GM18868 (cell line): ENCODE data around the gene ECE2.
A peak's percentile ranks its signal among the peaks of the same experiment; 100 is the strongest.

ENCODE experiments used
- ATAC-seq: cut with Tn5 transposase; IDR thresholded peaks from one replicate; pipeline ENCODE4 v1.9.1; 2021; ENCODE audit warnings: mild to moderate bottlenecking, moderate library complexity; ENCODE audit not compliant: unreplicated experiment

Gene ECE2

DNA sequence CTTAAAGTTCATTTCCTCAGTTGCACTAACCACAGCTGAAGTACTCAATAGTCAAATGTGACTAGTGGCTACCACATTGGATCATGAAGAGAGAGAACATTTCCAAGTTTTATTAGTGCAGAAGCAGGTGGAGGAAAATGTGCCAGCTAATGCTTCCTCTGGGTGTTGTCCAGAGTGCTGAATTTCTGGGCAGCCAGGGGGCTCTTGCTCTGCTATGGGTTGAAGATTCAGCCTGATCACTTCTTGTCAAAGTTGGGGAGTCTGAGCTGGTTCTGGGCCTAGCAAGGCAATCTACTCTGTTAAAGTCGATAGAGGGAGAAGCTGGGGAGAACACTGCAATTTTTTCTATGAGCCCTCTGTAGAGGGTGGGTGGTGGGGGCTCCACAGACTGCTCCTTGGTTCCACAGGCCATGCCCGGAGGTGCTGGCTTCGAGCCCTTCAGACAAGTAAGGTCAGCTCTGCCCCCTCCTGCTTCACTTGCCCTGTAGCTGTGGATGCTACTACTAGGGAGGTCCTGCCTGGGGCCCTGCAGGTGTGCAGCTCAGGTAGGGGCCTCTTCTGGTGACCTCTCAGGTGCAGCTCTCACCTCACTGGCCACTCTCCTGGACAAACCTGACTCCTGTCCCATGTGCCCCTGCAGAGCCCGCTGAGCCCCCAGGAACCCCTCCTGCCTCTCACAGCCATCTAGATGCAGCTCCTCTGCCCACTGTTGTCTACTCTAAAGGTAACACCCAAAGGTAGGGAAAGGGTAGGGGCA lies 35.3 kb upstream of the ECE2 start:
- ATAC-seq: no peak

DNA sequence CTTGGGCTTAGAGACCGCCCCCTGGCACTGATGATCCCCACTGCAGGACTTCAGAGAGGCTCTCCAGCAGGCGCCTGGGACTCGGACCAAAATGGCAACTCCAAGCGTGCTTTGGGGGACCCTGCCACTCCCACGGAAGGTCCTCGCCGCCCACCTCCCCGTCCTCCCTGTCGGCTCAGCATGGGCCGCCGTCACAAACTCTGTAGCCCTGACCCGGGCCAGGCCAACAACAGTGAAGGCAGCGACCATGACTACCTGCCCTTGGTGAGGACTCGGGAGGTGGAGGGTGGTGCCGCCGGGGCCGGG lies 34.7 kb upstream of the ECE2 start:
- no peak for ATAC-seq

DNA sequence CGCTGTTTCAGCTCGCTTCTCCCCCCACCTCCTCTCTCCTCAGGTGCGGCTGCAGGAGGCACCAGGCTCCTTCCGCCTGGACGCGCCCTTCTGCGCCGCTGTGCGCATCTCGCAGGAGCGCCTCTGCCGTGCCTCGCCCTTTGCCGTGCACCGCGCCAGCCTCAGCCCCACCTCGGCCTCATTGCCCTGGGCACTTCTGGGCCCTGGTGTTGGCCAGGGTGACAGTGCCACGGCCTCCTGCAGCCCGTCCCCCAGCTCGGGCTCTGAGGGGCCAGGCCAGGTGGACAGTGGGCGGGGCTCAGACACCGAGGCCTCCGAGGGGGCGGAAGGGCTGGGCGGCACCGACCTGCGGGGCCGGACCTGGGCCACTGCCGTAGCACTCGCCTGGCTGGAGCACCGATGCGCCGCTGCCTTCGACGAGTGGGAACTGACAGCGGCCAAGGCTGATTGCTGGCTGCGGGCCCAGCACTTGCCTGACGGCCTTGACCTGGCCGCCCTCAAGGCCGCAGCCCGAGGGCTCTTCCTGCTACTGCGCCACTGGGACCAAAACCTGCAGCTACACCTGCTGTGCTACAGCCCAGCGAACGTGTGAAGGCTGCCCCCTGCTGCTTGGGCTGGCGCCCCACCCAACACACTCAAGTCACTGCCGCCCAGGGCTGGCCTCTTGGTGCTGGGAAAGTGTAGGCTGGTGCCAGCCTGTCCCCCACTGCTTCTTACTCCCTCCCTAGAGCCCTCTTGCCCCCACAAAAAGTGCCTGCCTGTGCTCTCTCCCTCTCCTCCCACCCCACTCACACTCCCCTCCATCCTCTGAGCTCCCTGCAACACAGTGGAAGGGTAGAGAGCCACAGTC lies 34.1 kb upstream of the ECE2 start:
- no peak for ATAC-seq

DNA sequence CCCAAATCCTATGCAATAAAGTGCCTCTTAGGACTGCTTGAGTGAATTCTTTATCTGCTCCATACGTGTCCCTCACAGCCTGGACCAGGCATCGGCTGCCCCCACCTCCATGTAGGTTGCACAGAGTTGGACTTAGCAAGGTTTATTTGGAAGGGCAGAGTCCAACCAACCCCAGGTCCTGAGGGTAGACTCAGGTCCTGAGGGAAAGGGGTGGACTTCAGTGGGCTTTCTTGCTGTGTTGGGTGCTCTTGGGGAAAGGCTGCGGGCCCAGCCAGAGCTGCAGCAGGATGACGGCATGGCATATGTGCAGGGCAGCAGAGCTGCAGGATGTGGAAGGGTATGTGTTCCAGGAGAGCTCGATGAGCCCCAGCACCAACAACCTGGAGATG lies 33.5 kb upstream of the ECE2 start:
- ATAC-seq: no peak

DNA sequence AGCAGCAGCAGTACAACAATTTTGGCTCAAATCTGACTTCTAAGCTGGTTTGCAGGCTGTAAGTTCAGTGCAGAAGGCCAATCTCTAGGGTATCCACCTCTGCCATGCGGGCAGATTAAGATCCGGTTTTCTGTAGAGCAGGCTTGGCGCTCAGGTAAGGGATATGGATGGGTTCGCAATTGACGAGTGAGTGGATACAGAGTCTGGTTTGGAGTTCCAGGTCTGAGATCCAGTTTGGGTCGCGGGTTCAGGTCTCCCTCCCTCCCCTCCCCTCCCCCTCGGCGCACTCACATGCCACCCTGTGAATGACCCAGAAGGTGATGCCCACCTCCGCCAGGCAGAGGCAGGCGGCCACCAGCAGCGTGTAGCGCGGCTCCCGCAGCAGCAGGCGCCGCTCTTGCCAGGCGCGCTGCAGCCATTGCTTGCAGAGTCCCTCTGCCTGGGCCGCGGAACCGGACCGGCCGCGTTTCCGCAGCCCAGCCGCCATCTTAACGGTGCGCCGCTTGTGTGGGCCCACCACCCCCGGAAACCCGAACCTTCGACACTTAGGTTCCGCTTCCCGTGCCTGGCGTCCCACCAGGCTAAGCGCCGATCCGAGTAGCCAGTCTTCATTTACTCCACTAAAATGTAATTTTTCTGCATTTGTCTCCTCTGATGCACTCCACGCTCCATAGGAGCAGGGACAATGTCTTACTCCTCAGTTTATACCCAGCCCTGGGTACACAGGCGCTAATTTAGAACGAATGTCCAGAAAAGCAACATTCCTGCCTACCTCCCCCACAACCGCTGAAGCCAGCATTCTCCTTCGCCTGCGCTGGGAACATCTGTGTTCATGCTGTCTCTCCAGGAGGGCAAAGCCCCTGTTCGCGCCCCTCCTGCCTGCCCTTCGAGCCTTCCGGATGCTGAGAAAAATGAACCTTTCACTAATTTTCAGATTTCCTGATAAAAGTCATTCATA lies 27.1 kb upstream of the ECE2 start, which contains the start of gene ALG3:
ALG3 (minus strand) TSS at position 509 of the 958 bp plus-strand sequence; CDS start at position 487, 22 bp downstream.
- ATAC-seq: no peak

DNA sequence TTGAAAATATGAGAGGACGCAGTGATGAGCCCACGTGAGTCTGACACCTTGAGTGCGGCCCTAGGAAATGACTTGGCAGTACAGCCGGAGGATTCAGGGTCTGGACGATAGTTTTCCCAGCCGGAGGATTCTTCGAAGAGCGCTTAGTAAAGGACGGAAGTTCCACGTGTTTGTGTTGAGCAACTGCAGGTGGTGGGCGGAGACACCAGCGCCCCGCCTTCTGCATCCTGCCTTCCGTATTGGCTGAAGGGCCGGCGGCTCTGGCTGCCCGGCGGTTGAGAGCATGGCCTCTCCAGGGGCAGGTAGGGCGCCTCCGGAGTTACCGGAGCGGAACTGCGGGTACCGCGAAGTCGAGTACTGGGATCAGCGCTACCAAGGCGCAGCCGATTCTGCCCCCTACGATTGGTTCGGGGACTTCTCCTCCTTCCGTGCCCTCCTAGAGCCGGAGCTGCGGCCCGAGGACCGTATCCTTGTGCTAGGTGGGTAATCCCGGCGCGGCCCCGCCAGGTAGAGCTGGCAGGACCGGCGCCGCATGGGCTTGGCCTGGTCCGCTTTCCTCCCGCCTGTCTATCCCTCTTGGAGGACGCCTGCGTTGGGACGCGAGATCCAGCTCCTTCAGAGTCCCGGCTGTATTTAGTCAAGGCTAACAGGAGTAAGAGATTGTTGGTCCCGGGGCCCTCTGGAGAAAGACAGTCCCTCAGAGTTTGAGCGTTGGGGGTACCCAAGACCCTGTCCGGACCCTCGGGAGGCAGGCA lies 26.2 kb upstream of the ECE2 start, which contains the start of gene EEF1AKMT4:
EEF1AKMT4 (plus strand) TSS at position 261 of the 755 bp plus-strand sequence; CDS start at position 284, 23 bp downstream.
- ATAC-seq: peak; percentile 89

DNA sequence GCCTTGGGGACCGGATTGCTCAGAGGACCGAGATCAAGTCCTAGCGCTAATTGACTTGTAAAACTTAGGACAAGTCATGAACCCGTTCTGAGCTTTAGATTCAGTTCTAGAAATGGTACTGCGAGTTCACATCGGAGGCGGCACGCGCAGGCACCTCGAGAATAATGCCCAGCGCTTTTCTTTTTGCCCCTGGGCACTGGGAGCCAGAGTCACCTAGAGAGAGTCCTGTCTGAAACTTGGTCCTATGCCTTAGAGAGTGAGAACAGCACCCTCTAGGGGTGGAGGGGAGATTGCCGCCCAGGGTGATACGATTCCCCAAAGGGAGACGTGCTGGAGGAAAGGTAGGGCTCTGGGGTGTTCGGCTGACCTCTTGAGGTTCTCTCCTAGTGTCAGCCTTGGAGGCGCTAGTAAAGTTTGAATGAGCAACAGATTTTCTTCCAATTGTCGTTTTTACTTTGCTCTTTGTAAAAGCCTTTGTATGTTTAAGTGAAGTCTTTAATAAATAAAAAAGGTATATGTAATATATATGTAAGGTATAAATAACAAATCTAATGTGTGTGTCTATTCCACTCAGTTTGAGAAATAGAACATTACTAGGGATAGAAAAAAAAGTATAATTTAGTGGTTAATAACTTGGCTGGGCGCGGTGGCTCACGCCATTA lies 25.5 kb upstream of the ECE2 start:
- ATAC-seq: peak; percentile 76

DNA sequence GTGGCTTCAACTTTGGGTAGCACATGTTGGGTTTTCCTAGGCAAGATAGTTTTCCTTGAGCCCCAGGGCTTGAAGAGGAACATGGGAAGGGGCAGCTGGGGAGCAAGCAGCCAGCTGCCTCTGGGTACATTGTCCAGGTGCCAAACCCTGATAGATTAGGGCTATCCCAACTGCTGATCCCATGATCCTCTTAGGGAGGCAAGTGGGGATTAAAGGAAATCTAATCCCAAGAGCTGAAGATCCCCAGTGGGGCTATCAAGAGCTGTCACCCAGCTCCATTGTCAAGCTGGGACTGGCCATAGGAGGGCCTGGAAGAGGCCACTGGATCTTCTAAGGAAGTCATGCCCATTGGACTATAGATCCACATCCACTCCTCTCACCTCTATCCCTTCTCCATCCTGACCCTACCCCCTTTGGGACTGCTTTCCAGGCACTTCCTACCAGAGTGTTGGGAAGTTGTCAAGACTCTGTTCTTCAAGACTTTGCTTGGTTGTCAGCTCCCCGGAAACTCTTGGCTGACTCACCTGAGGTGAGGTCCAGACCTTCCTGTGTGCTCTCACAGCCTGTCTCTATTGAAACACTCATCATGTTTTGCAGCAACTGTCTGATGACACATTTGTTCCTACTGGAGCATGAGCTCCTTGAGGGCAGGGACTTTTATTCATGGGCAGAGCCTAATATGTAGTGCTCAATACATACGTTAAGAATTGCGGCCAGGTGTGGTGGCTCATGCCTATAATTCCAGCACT lies 20.4 kb upstream of the ECE2 start:
- ATAC-seq: no peak

DNA sequence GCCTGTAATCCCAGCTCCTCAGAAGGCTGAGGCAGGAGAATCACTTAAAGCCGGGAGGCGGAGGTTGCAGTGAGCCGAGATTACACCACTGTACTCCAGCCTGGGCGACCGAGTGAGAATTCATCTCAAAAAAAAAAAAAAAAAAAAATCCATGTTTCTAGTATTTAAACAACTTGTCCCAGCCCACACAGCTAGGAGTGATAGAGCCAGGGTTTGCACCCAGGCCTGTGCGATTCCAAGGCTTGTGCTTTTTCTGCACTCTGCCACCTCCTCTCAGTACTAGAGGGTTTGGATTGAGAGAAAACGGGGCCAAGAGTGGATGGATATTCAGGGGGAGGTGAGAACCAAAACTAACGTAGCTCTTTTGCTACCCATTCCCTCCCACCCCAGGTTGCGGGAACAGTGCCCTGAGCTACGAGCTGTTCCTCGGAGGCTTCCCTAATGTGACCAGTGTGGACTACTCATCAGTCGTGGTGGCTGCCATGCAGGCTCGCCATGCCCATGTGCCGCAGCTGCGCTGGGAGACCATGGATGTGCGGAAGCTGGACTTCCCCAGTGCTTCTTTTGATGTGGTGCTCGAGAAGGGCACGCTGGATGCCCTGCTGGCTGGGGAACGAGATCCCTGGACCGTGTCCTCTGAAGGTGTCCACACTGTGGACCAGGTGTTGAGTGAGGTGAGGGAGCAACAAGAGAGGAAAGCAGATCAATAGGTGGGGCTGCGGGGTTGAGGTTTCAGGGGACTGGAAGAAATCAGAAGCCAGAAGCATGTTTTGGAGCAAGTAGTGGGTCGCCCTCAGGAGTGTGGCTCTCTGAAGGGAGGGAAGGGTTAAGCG lies 18.5 kb upstream of the ECE2 start:
- no peak for ATAC-seq

DNA sequence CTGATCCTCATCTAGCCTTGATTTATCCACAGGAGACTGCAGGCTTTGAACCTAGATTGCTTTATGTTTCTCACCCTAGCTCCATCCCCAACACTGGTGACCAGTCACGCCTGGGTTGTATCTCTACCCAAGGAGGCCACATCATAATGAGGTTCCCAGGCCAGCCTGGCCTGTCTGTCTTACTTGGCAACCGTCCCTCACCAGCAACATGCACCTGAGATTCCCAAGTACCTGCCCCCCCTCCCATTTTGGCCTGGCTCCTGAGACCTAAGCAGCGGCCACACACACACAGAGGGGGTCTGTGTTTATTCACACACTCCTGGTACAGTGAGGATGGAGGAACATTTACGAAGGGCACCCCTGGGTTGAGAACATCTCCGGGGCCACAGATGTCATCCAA lies 16.9 kb upstream of the ECE2 start:
- ATAC-seq: no peak

DNA sequence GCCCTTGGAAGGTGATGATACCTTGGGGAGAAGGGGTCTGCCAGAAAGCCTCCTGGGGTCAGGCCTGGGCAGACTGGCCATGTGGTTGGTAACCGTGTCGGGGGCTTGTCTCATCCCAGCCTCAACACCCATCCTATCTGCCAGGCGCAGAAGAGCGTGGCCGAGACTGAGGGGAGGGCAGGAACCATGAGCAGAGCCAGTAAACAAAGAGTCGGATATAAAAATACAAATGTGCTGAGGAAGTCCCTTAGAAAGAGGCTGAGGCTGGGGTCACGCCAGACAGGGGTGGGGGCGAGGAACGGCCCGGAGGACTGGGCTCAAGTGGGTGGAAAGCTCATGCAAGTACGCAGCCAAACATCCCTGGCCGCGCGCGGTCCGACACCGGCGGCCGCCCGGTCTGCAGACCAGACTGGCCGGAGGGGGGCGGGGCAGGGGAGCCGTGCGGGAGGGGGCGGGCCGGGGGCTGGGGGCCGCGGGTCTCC lies 16.4 kb upstream of the ECE2 start:
- no peak for ATAC-seq

DNA sequence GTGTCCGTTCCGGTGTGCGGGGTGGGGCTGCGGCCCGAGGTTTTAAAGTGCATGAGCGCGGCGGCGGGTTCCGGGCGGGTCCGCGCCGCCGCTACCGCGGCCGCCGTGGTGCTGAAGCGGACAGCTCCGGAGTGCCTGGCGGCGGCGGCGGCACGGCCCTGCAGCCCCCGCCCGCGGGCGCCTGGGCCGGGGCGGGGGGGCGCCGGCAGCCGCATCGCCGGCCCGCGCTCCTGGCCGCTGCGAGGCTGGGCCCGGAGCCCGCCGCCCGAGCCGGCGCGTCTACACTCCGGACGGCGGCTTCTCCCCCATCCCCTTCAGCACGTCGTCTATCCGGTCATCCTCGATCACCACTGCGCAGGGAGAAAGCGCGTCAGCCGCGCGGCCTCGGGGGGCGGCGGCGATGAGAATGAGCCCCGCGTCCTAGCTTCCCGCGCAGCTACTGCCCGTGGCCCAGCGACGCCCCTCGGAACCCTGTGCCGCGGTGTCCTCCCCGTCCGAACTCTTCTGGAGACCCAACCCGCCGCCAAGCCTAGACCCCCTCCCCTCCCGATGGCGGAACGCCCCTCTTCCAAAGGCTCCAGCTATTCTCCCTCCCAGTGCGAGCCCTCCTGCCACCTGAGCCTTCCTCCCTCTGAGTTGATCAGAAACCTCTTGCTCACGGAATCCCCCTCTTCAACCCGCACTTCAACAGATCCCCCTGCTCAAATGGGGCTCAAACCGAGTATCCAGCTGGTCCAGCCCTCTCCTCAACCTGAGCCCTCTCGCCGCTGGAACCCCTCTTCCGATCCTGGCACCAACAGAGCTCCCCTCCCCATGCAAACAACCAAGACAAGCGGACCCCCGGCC lies 15.7 kb upstream of the ECE2 start:
- ATAC-seq: no peak

DNA sequence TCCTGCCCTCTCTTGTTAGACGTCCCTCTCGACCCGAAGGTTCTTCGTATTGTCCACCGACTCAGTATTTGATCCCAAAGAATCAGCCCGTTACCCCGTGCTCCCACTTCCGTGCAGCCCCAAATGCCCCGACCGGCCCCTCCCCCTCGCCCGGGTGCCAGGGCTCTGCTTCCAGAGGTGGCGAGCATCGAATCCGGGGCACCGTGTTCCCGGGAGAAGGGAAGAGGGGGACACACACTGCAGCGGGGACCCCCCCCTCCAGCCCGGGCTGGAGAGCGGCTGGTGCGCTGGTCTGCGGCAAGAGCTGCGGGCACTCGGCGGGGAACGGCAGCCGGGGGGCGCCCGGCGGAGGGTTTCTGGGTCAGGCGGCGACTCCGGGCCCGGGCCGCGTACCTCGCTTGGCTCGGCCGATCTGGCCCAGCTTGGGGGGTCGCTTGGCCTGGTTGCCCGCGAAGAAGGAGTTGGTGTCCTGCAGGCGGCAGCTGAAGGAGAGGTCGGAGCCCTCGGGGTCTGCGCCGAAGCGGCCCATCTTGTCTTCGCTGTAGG lies 15.0 kb upstream of the ECE2 start:
- no peak for ATAC-seq

DNA sequence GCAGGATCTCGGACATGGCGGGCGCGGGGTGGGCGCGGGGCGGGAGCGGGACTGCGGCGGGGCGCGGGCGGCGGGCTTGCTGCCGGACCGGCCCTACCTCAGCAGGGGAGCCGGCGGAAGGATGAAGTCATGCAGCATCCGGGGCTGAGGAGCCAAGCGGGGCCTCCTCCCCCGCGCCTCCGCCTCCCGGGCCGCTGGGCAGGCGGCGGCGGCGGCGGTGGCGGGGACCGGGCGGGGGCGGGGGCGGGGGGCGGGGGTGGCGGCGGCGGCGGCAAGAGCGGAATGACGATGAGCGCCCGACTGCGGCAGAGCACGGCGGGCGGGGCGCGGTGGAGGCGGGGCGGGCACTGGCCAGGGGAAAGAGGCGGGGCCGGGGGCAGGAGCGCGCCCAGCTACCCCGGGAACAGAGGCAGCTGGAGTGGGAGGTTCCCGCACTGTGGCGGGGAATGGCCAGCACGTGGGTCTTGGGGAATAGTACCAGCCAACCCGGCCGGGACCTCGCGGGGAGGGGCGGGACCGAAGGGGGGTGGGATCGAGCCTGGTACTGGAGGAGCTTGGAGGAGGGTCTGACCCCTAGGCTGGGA lies 14.5 kb upstream of the ECE2 start, which contains the start of gene CAMK2N2:
CAMK2N2 (minus strand) TSS at position 284 of the 584 bp plus-strand sequence; CDS start at position 16, 268 bp downstream.
- ATAC-seq: no peak

DNA sequence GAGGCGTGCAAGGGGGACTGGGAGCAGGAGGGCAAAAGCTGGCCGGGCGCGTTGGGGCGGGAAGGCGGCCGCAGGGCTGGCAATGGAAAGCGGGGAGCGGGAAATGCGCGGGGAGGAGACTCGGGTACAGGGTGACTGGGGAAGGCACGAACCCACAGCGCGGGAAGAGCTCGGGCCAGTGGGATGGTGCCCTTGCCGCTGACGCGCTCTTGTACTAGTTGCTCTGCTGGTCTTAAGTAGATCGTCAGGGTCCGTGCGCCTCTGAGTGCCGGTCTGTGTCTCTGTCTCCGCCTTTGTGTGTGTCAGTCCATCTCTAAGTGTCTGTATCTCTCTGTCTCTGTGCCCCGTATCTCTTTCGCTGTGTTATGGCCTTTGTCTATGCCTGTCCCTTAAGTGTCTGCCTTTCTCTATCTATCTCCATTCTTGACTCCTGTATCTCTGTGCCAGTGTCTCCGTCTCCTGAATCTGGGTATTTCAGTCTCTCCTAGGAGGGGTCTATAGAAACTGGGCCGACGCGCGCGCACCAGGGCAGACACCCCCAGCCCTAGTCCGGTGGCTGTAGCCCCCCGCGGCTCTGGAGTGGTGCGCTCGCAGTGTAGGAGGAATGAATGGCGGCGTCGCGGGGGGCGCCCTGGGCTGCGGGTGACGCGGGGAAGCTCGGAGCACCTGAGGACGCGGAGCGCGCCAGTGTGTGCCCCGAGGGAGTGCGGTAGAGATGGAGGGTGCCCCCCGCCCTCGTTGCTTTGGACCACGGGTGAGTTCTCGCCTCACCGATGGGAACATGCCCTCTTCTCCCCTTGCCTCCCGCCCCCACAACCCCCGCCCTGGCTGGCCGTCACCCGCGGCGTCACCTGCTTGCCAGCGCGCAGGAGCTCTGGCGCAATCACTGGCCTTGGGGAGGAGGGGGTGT lies 13.7 kb upstream of the ECE2 start:
- ATAC-seq: no peak
